DND-41 (cell line): ENCODE results near the gene KIAA1671.

Experiments used
- ATAC-seq: fragments of 200-7000 bp; cut with Tn5 transposase; 3 replicates; pipeline ENCODE4 v1.9.1; 2021; ENCODE audit warnings: low read depth; ENCODE audit not compliant: insufficient read depth
- DNase-seq: peaks from one replicate; pipeline ENCODE4 v3.0.0-alpha.2; 2020
- H2AFZ ChIP-seq: 2 replicates; pipeline ENCODE4 v1.6.0; 2012; ENCODE audit warnings: low read depth, low read length
- H3K27ac ChIP-seq: 2 replicates; pipeline ENCODE4 v1.5.1; 2012; ENCODE audit warnings: low read length, inconsistent platforms
- H3K27me3 ChIP-seq: fragments of 200-600 bp; sonication (generic); 2 replicates; pipeline ENCODE4 v1.6.0; 2012; ENCODE audit warnings: low read length, mild to moderate bottlenecking, inconsistent platforms; ENCODE audit not compliant: insufficient read depth, poor library complexity
- H3K36me3 ChIP-seq: 2 replicates; pipeline ENCODE4 v1.5.1; 2012; ENCODE audit warnings: low read length, inconsistent platforms; ENCODE audit not compliant: insufficient read depth
- H3K4me1 ChIP-seq: 2 replicates; pipeline ENCODE4 v1.5.1; 2012; ENCODE audit warnings: mild to moderate bottlenecking, low read length; ENCODE audit not compliant: insufficient read depth
- H3K4me2 ChIP-seq: 2 replicates; pipeline ENCODE4 v1.6.0; 2012; ENCODE audit warnings: mild to moderate bottlenecking, moderate library complexity, low read length, inconsistent platforms; ENCODE audit not compliant: insufficient read depth
- H3K4me3 ChIP-seq, 2 experiments: fragments of 200-600 bp in 1 of 2; shearing (Covaris generic) in 1 of 2; 2 replicates each; pipeline ENCODE4 v1.5.1; 2012 to 2016; ENCODE audit warnings: inconsistent platforms in 2 of 2, low read length in 2 of 2, mild to moderate bottlenecking in 2 of 2, low read depth in 1 of 2, moderate library complexity in 1 of 2
- H3K79me2 ChIP-seq: 2 replicates; pipeline ENCODE4 v1.6.0; 2012; ENCODE audit warnings: low read length, inconsistent platforms; ENCODE audit not compliant: insufficient read depth
- H3K9ac ChIP-seq: 2 replicates; pipeline ENCODE4 v1.6.0; 2012; ENCODE audit warnings: low read depth, mild to moderate bottlenecking, inconsistent platforms, low read length, moderate library complexity
- H3K9me3 ChIP-seq: 2 replicates; pipeline ENCODE4 v1.5.1; 2012; ENCODE audit warnings: low read length, moderate library complexity, mild to moderate bottlenecking, inconsistent platforms; ENCODE audit not compliant: insufficient read depth, severe bottlenecking
- H4K20me1 ChIP-seq: 2 replicates; pipeline ENCODE4 v1.6.0; 2012; ENCODE audit warnings: low read length; ENCODE audit not compliant: insufficient read depth
- EZH2 ChIP-seq: IDR thresholded peaks from 3 replicates; pipeline ENCODE4 v1.6.1; 2012; ENCODE audit warnings: borderline replicate concordance, low read depth, mild to moderate bottlenecking, moderate library complexity, low read length, inconsistent platforms; ENCODE audit not compliant: severe bottlenecking
- TF ChIP-seq, protein P1 (sequence below): IDR thresholded peaks from 2 replicates; pipeline ENCODE4 v1.5.1; 2012; ENCODE audit warnings: borderline replicate concordance, low read length, moderate library complexity, mild to moderate bottlenecking; ENCODE audit not compliant: poor library complexity, severe bottlenecking; ENCODE audit errors: extremely low read depth

Gene KIAA1671

DNA sequence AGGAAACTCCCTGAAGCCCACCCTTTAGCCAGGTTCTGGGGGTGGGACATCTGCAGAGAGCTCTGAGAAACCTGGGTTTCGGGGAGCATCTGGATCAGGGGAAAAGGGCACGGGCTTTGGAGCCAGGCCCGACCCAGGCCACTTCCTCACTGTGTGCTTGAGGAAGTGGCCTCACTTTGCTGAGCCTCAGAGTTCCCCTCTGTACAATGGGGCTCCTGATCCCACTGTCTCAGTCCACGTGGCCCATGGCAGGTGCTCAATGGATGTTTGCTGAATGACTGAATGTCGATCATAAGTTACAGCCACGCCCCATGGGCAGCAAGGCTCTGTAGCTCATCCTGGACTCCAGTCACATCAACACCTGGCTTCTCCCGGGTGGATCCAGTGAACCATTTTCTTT lies 248.5 kb downstream of the KIAA1671 start:
- no peaks in the 10 kb centered on the region for H3K36me3 ChIP-seq

GRCh38 chr22:25201557-25202273 lies 249.2 kb downstream of the KIAA1671 start:
- H3K27me3 ChIP-seq, result no peaks in the 10 kb centered on the region
- H3K27ac ChIP-seq, result no peak overlapping the region
- DNase-seq, result no peak
- H3K9me3 ChIP-seq, result no peaks in the 10 kb centered on the region
- no peak for ATAC-seq
- no peaks in the 10 kb centered on the region for H3K4me1 ChIP-seq
- H2AFZ ChIP-seq, result no peak overlapping the region
- H3K4me2 ChIP-seq, result no peak overlapping the region
- H4K20me1 ChIP-seq, result 0 out of 2 replicates have a peak, but pooled peaks cover 4% of the 10 kb centered on the region
- H3K79me2 ChIP-seq, result no peaks in the 10 kb centered on the region
- H3K36me3 ChIP-seq, result no peaks in the 10 kb centered on the region
- TF ChIP-seq EZH2, result no peak
- TF ChIP-seq, protein P1, sequence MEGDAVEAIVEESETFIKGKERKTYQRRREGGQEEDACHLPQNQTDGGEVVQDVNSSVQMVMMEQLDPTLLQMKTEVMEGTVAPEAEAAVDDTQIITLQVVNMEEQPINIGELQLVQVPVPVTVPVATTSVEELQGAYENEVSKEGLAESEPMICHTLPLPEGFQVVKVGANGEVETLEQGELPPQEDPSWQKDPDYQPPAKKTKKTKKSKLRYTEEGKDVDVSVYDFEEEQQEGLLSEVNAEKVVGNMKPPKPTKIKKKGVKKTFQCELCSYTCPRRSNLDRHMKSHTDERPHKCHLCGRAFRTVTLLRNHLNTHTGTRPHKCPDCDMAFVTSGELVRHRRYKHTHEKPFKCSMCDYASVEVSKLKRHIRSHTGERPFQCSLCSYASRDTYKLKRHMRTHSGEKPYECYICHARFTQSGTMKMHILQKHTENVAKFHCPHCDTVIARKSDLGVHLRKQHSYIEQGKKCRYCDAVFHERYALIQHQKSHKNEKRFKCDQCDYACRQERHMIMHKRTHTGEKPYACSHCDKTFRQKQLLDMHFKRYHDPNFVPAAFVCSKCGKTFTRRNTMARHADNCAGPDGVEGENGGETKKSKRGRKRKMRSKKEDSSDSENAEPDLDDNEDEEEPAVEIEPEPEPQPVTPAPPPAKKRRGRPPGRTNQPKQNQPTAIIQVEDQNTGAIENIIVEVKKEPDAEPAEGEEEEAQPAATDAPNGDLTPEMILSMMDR, result no peak
- no peak overlapping the region for H3K4me3 ChIP-seq
- no peak overlapping the region for H3K9ac ChIP-seq

More for the DNA sequence above, 248.5 kb downstream of the KIAA1671 start:
- no peaks in the 10 kb centered on the region for H3K9me3 ChIP-seq
- no peak overlapping the region for H3K4me3 ChIP-seq
- 0 out of 2 replicates have a peak, but pooled peaks cover 4% of the 10 kb centered on the region for H4K20me1 ChIP-seq
- H3K79me2 ChIP-seq, result no peaks in the 10 kb centered on the region
- no peak overlapping the region for H3K9ac ChIP-seq
- no peak overlapping the region for H3K27ac ChIP-seq
- ATAC-seq, result no peak
- H2AFZ ChIP-seq, result no peak overlapping the region
- no peak for DNase-seq
- TF ChIP-seq EZH2, result no peak
- TF ChIP-seq, protein P1, result no peak
- H3K4me2 ChIP-seq, result no peak overlapping the region
- no peaks in the 10 kb centered on the region for H3K27me3 ChIP-seq
- no peaks in the 10 kb centered on the region for H3K4me1 ChIP-seq

DNA sequence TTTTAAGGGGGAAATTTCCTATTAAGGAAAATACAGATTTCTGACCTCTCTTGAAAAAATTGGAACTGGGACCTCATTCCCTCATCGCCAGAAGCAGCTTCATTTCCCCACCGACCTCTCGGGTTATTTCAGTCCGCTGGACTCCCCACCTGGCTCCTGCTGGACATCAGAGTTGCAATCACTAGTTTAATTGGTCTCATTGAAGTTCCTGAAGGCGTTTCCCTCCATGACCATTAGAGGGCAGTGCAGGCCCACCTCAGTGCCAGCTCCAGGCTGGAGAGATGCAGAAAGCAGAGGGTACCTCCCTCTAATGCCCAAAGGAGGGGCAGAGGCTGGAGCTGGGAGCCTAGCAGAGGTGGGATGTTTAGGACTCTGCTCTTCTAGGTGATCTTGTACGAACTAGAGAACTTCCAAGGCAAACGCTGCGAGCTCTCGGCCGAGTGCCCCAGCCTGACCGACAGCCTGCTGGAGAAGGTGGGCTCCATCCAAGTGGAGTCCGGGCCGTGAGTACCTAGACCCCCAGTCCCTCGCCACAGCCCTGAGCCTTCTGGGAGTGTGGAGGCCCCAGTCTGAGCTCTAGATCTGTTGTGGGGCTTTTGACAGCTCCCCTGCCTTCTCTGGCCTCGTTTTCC lies 249.9 kb downstream of the KIAA1671 start:
- no peaks in the 10 kb centered on the region for H3K9me3 ChIP-seq
- H2AFZ ChIP-seq, result no peak overlapping the region
- 0 out of 2 replicates have a peak, but pooled peaks cover 4% of the 10 kb centered on the region for H4K20me1 ChIP-seq
- H3K4me1 ChIP-seq, result no peaks in the 10 kb centered on the region
- H3K4me2 ChIP-seq, result no peak overlapping the region
- no peaks in the 10 kb centered on the region for H3K36me3 ChIP-seq
- H3K27me3 ChIP-seq, result no peaks in the 10 kb centered on the region
- no peak overlapping the region for H3K27ac ChIP-seq
- ATAC-seq, result peak; percentile 82
- no peaks in the 10 kb centered on the region for H3K79me2 ChIP-seq
- H3K9ac ChIP-seq, result no peak overlapping the region
- H3K4me3 ChIP-seq, result no peak overlapping the region
- TF ChIP-seq EZH2, result no peak
- TF ChIP-seq, protein P1, result peak; percentile 96
- peak; percentile 68 for DNase-seq
